Skeletal muscle satellite cell (primary cell): ENCODE measurements around the gene ZDHHC15.
"Not testable (repeated sequence)": the region's sequence is repeated elsewhere in the genome, so short reads cannot be mapped to it uniquely, and the experiment has no call there.

Experiments used
- H3K27me3 ChIP-seq: 2 replicates; pipeline ENCODE4 v1.7.0; 2013; ENCODE audit warnings: low read length; ENCODE audit not compliant: control insufficient read depth, insufficient read depth
- H3K36me3 ChIP-seq: 2 replicates; pipeline ENCODE4 v1.7.0; 2013; ENCODE audit warnings: mild to moderate bottlenecking, control low read depth, low read length; ENCODE audit not compliant: insufficient read depth
- H3K4me1 ChIP-seq: 2 replicates; pipeline ENCODE4 v1.7.0; 2013; ENCODE audit warnings: low read length; ENCODE audit not compliant: control insufficient read depth, insufficient read depth
- H3K4me2 ChIP-seq: 2 replicates; pipeline ENCODE4 v1.7.0; 2013; ENCODE audit warnings: mild to moderate bottlenecking, low read length
- H3K4me3 ChIP-seq: 2 replicates; pipeline ENCODE4 v1.7.0; 2013; ENCODE audit warnings: low read length
- H3K9ac ChIP-seq: 2 replicates; pipeline ENCODE4 v1.7.0; 2013; ENCODE audit warnings: mild to moderate bottlenecking, low read depth, low read length, moderate library complexity
- H3K9me3 ChIP-seq: replicated peaks from 2 replicates; pipeline ENCODE4 v1.7.0; 2013; ENCODE audit warnings: mild to moderate bottlenecking, control low read depth, low read length

Gene ZDHHC15

DNA sequence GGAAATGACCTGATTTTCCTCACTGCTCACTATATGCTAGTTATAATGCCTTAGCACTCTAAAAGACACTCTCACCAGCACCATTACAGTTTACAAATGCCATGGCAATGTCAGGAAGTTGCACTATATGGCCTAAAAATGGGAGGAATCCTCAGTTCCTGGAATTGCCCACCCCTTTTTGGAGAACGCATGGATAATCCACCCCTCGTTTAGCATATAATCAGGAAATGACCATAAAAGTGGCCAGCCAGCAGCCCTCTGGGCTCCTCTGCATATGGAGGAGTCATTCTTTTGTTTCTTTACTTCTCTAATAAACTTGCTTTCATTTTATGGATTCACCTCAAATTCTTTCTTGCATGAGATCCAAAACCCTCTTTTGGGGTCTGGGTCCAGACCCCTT, 156.0 kb downstream of the ZDHHC15 start:
- Histone ChIP-seq H3K4me3 (no peak overlapping the region), H3K27me3 (no peaks in the 10 kb centered on the region), H3K4me1 (no peaks in the 10 kb centered on the region), H3K9me3 (no peaks in the 10 kb centered on the region), H3K4me2 (no peak overlapping the region), H3K9ac (no peak overlapping the region), H3K36me3 (no peaks in the 10 kb centered on the region)

DNA sequence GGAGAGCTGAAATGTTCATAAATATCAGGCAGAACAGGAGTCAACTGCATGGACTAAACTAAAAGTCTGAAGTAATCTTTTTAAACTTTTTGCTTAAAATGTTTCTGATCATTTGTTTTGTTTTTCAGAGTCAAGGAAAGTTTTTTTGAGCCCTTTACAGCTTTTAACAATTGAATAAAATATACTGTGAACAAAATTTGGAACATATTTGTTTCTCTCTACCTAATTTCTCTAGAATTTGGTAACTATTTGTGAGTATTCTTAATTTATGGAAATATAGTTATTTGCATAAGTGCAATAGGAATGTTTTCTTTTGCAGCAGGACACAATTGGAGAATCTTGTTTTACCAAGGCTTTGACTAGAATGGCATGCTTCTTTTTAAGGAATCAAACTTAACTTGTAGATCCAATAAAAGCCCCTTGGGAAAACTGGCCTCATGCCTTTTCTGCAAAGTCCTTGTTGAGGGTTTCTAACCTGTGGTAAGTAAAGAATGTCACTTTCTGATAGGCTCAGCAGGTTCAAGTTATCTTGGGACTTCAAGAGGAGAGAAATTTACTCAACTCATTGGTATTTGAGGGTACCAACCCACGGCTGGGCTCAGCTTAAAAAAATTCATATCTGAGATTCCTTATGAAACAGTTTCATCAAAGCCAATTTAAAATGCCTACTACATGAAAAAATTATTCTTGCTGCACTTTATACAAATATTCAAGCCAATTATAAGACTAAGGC, 157.4 kb downstream of the ZDHHC15 start:
- no peak overlapping the region for H3K4me3 ChIP-seq
- no peaks in the 10 kb centered on the region for H3K4me1 ChIP-seq
- no peak overlapping the region for H3K4me2 ChIP-seq
- no peaks in the 10 kb centered on the region for H3K36me3 ChIP-seq
- H3K27me3 ChIP-seq = no peaks in the 10 kb centered on the region
- H3K9ac ChIP-seq = no peak overlapping the region
- no peaks in the 10 kb centered on the region for H3K9me3 ChIP-seq

- Histone ChIP-seq H3K27me3 (no peaks in the 10 kb centered on the region), H3K9me3 (no peaks in the 10 kb centered on the region)
These were observed 161.0 kb downstream of the ZDHHC15 start for GRCh38 chrX:75361788-75362187.

DNA sequence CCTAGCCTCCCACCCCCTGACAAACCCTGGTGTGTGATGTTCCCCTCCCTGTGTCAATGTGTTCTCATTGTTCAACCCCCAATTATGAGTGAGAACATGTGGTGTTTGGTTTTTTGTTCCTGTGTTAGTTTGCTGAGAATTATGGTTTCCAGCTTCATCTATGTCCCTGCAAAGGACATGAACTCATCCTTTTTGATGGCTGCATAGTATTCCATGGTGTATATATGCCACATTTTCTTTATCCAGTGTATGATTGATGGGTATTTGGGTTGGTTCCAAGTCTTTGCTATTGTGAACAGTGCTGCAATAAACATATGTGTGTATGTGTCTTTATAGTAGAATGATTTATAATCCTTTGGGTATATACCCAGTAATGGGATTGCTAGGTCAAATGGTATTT, 174.2 kb downstream of the ZDHHC15 start:
- H3K4me2 ChIP-seq, H3K4me3 ChIP-seq, H3K9me3 ChIP-seq, H3K9ac ChIP-seq, H3K36me3 ChIP-seq, H3K4me1 ChIP-seq, H3K27me3 ChIP-seq: not testable (repeated sequence)

More at GRCh38 chrX:75361788-75362187, 161.0 kb downstream of the ZDHHC15 start:
- Histone ChIP-seq H3K4me2 (no peak overlapping the region), H3K4me3 (no peak overlapping the region), H3K9ac (no peak overlapping the region), H3K4me1 (no peaks in the 10 kb centered on the region), H3K36me3 (no peaks in the 10 kb centered on the region)

DNA sequence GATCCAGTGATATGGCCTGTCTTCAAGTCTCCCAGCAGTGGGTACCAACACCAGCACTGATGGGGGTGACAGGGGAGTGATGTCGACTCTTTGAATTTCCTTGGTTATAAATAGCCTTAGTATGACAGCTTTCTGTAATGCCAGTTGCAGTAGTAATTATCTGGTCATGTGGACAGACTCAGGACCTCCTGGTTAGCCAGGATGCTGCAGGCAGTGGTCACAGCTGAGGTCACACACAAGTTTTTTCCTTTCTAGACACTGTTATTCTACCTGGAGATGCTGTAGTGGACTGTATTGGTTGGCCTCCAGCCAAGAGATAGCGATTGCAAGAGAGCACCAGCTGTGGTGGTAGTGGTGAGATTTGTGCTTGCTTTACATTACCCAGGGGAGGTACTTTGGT, 185.3 kb downstream of the ZDHHC15 start:
- H3K9ac ChIP-seq = no peak overlapping the region
- H3K9me3 ChIP-seq = peaks cover 3% of the 10 kb centered on the region
- H3K4me3 ChIP-seq = no peak overlapping the region
- no peaks in the 10 kb centered on the region for H3K36me3 ChIP-seq
- no peaks in the 10 kb centered on the region for H3K4me1 ChIP-seq
- H3K27me3 ChIP-seq = no peaks in the 10 kb centered on the region
- H3K4me2 ChIP-seq = no peak overlapping the region

- Histone ChIP-seq H3K9me3 (peaks cover 3% of the 10 kb centered on the region), H3K9ac (no peak overlapping the region)
These were observed 187.7 kb downstream of the ZDHHC15 start for GRCh38 chrX:75335127-75335458.

DNA sequence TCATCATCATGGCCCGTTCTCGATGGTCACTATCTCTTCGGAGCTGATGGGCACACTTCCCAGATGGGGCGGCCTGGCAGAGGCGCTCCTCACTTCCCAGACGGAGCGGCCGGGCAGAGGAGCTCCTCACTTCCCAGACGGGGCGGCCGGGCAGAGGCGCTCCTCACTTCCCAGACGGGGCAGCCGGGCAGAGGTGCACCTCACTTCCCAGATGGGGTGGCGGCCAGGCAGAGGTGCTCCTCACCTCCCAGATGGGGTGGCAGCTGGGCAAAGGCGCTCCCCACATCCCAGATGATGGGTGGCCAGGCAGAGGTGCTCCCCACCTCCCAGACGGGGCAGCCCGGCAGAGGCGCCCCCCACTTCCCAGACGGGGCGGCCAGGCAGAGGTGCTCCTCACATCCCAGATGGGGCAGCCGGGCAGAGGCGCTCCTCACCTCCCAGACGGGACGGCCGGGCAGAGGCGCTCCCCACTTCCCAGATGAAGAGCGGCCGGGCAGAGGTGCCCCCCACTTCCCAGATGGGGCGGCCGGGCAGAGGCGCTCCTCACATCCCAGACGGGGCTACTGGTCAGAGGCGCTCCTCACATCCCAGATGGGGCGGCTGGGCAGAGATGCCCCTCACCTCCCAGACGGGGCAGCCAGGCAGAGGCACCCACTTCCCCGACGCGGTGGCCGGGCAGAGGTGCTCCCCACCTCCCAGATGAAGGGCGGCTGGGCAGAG, 188.3 kb downstream of the ZDHHC15 start:
- H3K27me3 ChIP-seq, H3K9ac ChIP-seq, H3K36me3 ChIP-seq, H3K4me2 ChIP-seq, H3K4me1 ChIP-seq, H3K4me3 ChIP-seq, H3K9me3 ChIP-seq: not testable (repeated sequence)

More at GRCh38 chrX:75335127-75335458, 187.7 kb downstream of the ZDHHC15 start:
- no peak overlapping the region for H3K4me3 ChIP-seq
- H3K4me2 ChIP-seq = no peak overlapping the region
- no peaks in the 10 kb centered on the region for H3K27me3 ChIP-seq
- no peaks in the 10 kb centered on the region for H3K36me3 ChIP-seq
- no peaks in the 10 kb centered on the region for H3K4me1 ChIP-seq

- H3K9me3 ChIP-seq = no peaks in the 10 kb centered on the region
- H3K4me3 ChIP-seq = no peak overlapping the region
- no peaks in the 10 kb centered on the region for H3K4me1 ChIP-seq
- H3K27me3 ChIP-seq = no peaks in the 10 kb centered on the region
- H3K9ac ChIP-seq = no peak overlapping the region
- H3K4me2 ChIP-seq = no peak overlapping the region
- no peaks in the 10 kb centered on the region for H3K36me3 ChIP-seq
These were observed 195.2 kb downstream of the ZDHHC15 start for GRCh38 chrX:75327607-75328006.
